RCC 7860 (cell line): Measurements from ENCODE around the gene RAB6C.
"Not testable (repeated sequence)": the region's sequence is repeated elsewhere in the genome, so short reads cannot be mapped to it uniquely, and the experiment has no call there.

Source experiments
- DNase-seq: peaks from one replicate; pipeline ENCODE4 v3.0.0-alpha.2; 2015; ENCODE audit warnings: low spot score
- FAIRE-seq: peaks from 2 replicates; lab custom pipeline; 2012; peaks lifted over from hg19 to GRCh38; lab: Jason Lieb, UNC

The RAB6C gene

GRCh38 chr2:129992415-129993006 lies 13.0 kb downstream of the RAB6C start:
- FAIRE-seq, DNase-seq: not testable (repeated sequence)

GRCh38 chr2:129993151-129993550 lies 13.7 kb downstream of the RAB6C start:
- not testable (repeated sequence) for DNase-seq, FAIRE-seq

DNA sequence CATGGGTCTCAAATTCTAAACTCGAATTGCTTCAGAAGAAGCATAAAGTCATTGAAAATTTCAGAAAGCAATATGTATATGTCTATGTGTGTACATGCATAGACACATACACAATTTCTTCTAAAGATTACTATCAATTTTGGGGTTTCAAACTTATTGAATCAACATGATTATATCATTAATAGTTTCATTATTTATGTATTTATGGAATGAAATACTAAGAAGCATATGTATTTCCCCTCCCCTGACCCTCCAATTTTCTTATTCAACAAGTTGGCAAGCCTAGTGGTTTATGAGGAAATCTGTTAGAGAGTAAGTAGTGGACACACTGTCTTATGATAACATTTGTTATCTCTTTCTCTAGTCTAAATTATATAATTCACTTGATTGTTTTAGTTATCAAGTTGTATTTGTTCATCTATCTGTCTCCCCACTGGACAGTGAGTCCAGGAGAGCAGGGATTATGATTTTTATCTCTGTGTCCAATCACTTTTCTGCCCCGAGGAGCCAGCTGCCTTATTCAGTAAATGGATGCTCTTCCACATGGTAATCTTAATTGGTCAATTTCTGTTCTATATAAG lies 17.3 kb downstream of the RAB6C start:
- not testable (repeated sequence) for FAIRE-seq, DNase-seq

- FAIRE-seq, DNase-seq: not testable (repeated sequence)
These were observed 19.3 kb downstream of the RAB6C start for GRCh38 chr2:129998771-129999170.

GRCh38 chr2:130005862-130006261 lies 26.4 kb downstream of the RAB6C start:
- not testable (repeated sequence) for DNase-seq, FAIRE-seq

- not testable (repeated sequence) for DNase-seq, FAIRE-seq
These were observed 37.2 kb downstream of the RAB6C start for GRCh38 chr2:130016701-130017100.

GRCh38 chr2:130019402-130019801 lies 39.9 kb downstream of the RAB6C start:
- FAIRE-seq (no peak), DNase-seq (no peak)

DNA sequence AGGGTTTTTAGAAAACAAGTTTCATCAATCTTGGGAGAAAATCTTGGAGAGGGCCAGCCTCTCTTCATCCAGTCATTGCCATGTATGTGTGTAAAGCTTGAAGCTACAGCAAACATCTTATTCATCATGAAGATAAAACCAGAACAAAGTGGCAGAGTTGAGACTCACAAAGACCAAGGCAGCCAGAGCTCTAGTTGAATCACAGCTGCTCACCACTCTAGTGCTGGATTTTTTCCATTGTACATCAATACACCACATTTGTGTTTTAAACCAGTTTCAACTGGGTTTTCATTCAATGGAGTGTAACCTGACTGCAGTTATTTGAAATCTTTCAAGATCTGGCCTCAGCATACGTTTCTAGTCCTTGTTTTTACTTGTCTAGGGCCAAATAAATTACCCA lies 40.6 kb downstream of the RAB6C start:
- not testable (repeated sequence) for FAIRE-seq, DNase-seq

DNA sequence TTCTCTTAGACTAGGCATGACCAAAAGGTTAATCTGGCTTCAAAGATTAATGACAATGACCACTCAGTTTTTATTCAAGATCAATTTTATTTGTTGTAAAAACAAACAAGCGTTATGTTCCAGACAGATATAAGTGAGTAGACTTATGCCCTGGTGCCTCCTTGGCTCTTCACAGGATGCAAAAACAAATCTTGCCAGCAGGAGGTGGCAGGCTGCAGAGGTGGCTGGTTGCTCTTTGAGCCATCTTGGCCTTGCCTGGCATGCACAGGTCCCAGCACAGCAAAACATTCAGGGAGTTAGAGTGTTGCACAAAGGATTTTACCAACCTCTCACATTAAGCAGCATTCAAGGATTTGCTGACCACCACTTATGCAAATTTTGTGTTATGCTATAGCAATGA lies 46.5 kb downstream of the RAB6C start:
- FAIRE-seq, DNase-seq: not testable (repeated sequence)
